ENCODE data around the gene CLMP. TPM values are rescaled to one million over a fixed set of nuclear protein-coding genes. Genes with fewer than 3 reads are reported as not detected.

Gene CLMP
- total and polyA plus RNA-seq, 9 of the 15 experiments (the other 6 are each of a cell fraction or from before 2014, with no cell fraction given) = 0.02 to 0.15 (median 0.03) TPM; not detected in 6

DNA sequence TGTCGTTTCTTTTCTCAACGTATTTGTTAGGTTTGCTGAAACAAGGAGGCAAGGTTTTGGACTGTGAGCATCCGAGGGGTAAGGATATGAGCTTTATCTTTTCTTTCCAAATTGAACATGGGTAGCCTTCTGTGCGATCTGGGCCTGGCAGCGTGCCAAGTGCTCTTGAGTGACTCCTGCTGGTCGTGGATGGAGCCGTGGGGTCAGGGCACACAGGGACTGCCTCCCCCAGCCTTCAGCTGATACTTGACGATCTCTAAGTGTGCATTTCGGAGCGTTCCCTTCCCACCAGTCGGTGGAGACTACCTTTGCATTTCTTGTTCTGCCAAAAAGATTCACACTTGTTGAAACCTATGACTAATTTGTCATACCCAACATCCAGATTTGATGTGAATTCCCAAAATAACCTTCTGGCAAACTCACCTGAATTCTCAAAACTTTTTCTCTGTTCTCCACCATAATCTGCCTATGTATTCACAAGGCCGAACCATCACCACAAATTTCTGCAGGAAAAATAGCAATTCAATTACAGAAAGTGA lies 40.1 kb upstream of the CLMP start (continued):
- no peak for TF ChIP-seq DDX20 (tag; IDR thresholded peaks at IDR 0.05; ENCODE audit: low read depth)
- no peak for TF ChIP-seq HNRNPLL (IDR thresholded peaks at IDR 0.05; ENCODE audit: low read depth, low read length, poor library complexity, severe bottlenecking)
- TF ChIP-seq CEBPG (CRISPR knock-in tag; IDR thresholded peaks at IDR 0.05) = no peak
- no peak for TF ChIP-seq CEBPG (tag; conservative IDR thresholded peaks at IDR 0.05 in 1 of 2, IDR thresholded peaks at IDR 0.05 in 1 of 2)
- TF ChIP-seq CBFA2T3 (IDR thresholded peaks at IDR 0.05) = peak; percentile 38; the same call in 1 of the 2 replicates
- TF ChIP-seq, protein P1, sequence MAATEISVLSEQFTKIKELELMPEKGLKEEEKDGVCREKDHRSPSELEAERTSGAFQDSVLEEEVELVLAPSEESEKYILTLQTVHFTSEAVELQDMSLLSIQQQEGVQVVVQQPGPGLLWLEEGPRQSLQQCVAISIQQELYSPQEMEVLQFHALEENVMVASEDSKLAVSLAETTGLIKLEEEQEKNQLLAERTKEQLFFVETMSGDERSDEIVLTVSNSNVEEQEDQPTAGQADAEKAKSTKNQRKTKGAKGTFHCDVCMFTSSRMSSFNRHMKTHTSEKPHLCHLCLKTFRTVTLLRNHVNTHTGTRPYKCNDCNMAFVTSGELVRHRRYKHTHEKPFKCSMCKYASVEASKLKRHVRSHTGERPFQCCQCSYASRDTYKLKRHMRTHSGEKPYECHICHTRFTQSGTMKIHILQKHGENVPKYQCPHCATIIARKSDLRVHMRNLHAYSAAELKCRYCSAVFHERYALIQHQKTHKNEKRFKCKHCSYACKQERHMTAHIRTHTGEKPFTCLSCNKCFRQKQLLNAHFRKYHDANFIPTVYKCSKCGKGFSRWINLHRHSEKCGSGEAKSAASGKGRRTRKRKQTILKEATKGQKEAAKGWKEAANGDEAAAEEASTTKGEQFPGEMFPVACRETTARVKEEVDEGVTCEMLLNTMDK (IDR thresholded peaks at IDR 0.05; ENCODE audit: borderline replicate concordance, insufficient read depth, low read depth, low read length, poor library complexity, severe bottlenecking) = no peak
- TF ChIP-seq ZFP1 (CRISPR knock-in tag; IDR thresholded peaks at IDR 0.05) = no peak
- TF ChIP-seq TCF7L2 (IDR thresholded peaks at IDR 0.05; ENCODE audit: low read depth, low read length) = no peak
- 0 out of 2 replicates have a peak, but pooled peaks have one; percentile 17 for TF ChIP-seq CREM (IDR thresholded peaks at IDR 0.05; ENCODE audit: low read depth)
- TF ChIP-seq HNRNPUL1 (IDR thresholded peaks at IDR 0.05; ENCODE audit: low read length) = no peak
- no peak for TF ChIP-seq TBL1XR1 (IDR thresholded peaks at IDR 0.05; ENCODE audit: low read length in 2 of 2)
- TF ChIP-seq ZNF586 (CRISPR knock-in tag; conservative IDR thresholded peaks at IDR 0.05) = no peak
- TF ChIP-seq ZNF589 (CRISPR knock-in tag; IDR thresholded peaks at IDR 0.05; ENCODE audit: low read depth) = no peak
- TF ChIP-seq JUN (IDR thresholded peaks at IDR 0.05; ENCODE audit: borderline replicate concordance, low read depth, low read length) = no peak
- TF ChIP-seq JUN (CRISPR knock-in tag; IDR thresholded peaks at IDR 0.05; ENCODE audit: borderline replicate concordance) = no peak
- TF ChIP-seq ETV1 (tag; conservative IDR thresholded peaks at IDR 0.05; ENCODE audit: low read depth) = no peak
- no peak for TF ChIP-seq RFX1 (IDR thresholded peaks at IDR 0.05)
- TF ChIP-seq HDAC1 (IDR thresholded peaks at IDR 0.05) = no peak
- TF ChIP-seq NFIX (CRISPR knock-in tag; IDR thresholded peaks at IDR 0.05; ENCODE audit: low read depth) = peak; percentile 99
- TF ChIP-seq, protein P2, sequence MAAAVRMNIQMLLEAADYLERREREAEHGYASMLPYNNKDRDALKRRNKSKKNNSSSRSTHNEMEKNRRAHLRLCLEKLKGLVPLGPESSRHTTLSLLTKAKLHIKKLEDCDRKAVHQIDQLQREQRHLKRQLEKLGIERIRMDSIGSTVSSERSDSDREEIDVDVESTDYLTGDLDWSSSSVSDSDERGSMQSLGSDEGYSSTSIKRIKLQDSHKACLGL (CRISPR knock-in tag; IDR thresholded peaks at IDR 0.05; ENCODE audit: borderline replicate concordance, poor library complexity, severe bottlenecking) = no peak

Measured in K562 (cell line).